ENCODE measurements around the gene SLC35F3. TPM values are rescaled to one million over a fixed set of nuclear protein-coding genes. Genes with fewer than 3 reads are reported as not detected.

Gene SLC35F3
- total RNA-seq, 1 experiment from 2014 or later, result 0.66 TPM

DNA sequence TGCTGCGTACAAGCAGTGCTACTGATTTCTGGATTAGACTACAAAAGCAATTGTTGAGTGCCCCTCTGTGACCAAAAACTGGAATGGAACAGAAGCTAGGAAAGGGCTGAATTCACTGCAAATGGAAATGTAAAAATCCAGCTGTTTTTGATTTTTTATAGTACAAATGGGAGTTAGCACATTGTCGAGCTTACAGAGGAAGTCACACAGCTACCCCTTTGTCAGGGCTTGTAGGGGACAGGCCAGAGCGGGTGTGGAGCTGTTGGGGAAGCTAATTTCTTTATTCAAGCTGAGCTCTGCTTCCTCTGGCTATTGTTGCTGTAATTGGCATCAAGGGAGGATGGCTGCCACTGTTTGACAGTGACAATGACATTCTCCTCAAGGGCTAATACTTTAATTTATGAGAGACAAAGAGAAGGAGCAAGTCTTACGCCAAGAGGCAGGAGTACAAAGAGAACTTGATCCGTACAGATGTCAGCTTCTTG, 96.1 kb downstream of the SLC35F3 start:
- CTCF ChIA-PET, result interaction anchor here (0.8 kb wide), 1 partner anchor 11 kb away, joined by 3 read pairs; no protein-coding TSS in a partner anchor
- TF ChIP-seq, protein P1, sequence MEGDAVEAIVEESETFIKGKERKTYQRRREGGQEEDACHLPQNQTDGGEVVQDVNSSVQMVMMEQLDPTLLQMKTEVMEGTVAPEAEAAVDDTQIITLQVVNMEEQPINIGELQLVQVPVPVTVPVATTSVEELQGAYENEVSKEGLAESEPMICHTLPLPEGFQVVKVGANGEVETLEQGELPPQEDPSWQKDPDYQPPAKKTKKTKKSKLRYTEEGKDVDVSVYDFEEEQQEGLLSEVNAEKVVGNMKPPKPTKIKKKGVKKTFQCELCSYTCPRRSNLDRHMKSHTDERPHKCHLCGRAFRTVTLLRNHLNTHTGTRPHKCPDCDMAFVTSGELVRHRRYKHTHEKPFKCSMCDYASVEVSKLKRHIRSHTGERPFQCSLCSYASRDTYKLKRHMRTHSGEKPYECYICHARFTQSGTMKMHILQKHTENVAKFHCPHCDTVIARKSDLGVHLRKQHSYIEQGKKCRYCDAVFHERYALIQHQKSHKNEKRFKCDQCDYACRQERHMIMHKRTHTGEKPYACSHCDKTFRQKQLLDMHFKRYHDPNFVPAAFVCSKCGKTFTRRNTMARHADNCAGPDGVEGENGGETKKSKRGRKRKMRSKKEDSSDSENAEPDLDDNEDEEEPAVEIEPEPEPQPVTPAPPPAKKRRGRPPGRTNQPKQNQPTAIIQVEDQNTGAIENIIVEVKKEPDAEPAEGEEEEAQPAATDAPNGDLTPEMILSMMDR (IDR thresholded peaks at IDR 0.05; ENCODE audit: unreplicated experiment), result no peak
- no peak for DNase-seq
- H3K36me3 Mint-ChIP-seq (ENCODE audit: insufficient read depth, unreplicated experiment), result no peaks in the 10 kb centered on the region
- H3K4me1 Mint-ChIP-seq (ENCODE audit: low read depth, unreplicated experiment), result no peaks in the 10 kb centered on the region
- no peak overlapping the region for H3K4me3 Mint-ChIP-seq (ENCODE audit: low read depth, unreplicated experiment)
- H3K9me3 Mint-ChIP-seq (ENCODE audit: low read depth, unreplicated experiment), result no peaks in the 10 kb centered on the region
- intact Hi-C loops (cut with micrococcal nuclease; ENCODE audit: unreplicated experiment), result no loop called here
- no peaks in the 10 kb centered on the region for H3K27me3 Mint-ChIP-seq (ENCODE audit: unreplicated experiment)
- no peak overlapping the region for H3K27ac Mint-ChIP-seq (ENCODE audit: unreplicated experiment)
- BruUV-seq (replicated peaks), result no TSS peak

GRCh38 chr1:234001817-234002216, 97.3 kb downstream of the SLC35F3 start:
- no TSS peak for BruUV-seq (replicated peaks)
- CTCF ChIA-PET, result no interaction called here
- Mint-ChIP-seq H3K9me3 (ENCODE audit: low read depth, unreplicated experiment) (no peaks in the 10 kb centered on the region), H3K36me3 (ENCODE audit: insufficient read depth, unreplicated experiment) (no peaks in the 10 kb centered on the region), H3K27me3 (ENCODE audit: unreplicated experiment) (no peaks in the 10 kb centered on the region), H3K4me1 (ENCODE audit: low read depth, unreplicated experiment) (no peaks in the 10 kb centered on the region), H3K27ac (ENCODE audit: unreplicated experiment) (no peak overlapping the region), H3K4me3 (ENCODE audit: low read depth, unreplicated experiment) (no peak overlapping the region)
- DNase-seq, result no peak
- TF ChIP-seq, protein P1 (IDR thresholded peaks at IDR 0.05; ENCODE audit: unreplicated experiment), result no peak
- intact Hi-C loops (cut with micrococcal nuclease; ENCODE audit: unreplicated experiment), result no loop called here

DNA sequence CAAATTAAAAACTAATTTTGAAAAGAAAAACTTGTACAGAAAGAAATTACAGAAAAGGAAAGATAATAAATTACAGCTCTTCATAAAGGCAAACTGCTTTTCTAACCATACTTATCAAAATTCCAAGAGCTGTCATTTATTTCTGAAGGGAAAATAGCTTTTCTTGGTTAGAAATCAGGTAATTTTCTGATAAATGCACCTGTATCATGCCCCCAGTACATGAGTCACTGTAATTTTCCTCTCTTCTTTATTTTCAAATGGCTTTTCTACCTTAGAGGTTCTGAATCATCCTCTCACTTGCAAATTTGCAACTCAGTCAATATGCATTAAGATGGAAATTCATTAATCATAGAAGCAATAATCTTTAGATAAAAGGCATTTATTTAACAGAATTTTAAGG, 100.1 kb downstream of the SLC35F3 start:
- Mint-ChIP-seq H3K27me3 (ENCODE audit: unreplicated experiment) (no peaks in the 10 kb centered on the region), H3K27ac (ENCODE audit: unreplicated experiment) (no peak overlapping the region), H3K4me3 (ENCODE audit: low read depth, unreplicated experiment) (no peak overlapping the region), H3K9me3 (ENCODE audit: low read depth, unreplicated experiment) (no peaks in the 10 kb centered on the region), H3K36me3 (ENCODE audit: insufficient read depth, unreplicated experiment) (no peaks in the 10 kb centered on the region), H3K4me1 (ENCODE audit: low read depth, unreplicated experiment) (no peaks in the 10 kb centered on the region)
- CTCF ChIA-PET, result no interaction called here
- intact Hi-C loops (cut with micrococcal nuclease; ENCODE audit: unreplicated experiment), result no loop called here
- DNase-seq, result no peak
- TF ChIP-seq, protein P1 (IDR thresholded peaks at IDR 0.05; ENCODE audit: unreplicated experiment), result no peak
- no TSS peak for BruUV-seq (replicated peaks)

DNA sequence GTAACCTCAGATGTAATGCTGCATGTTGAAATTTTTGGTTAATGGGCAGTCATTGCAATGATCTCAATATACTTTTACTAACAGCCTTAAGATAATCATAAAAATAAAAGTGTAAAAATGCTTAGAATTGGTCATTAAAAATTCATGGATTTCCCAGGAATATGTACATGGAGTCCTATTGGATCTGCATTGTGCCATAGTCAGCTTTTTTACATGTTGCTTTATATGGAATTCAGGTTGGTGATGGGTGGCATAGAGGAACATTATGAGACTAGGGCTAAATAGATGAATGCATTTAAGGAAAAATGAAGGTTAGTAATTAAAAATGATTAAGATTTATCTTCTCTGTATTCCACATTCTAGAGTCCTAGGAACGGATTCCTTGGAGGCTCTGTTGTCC, 103.2 kb downstream of the SLC35F3 start:
- intact Hi-C loops (cut with micrococcal nuclease; ENCODE audit: unreplicated experiment), result no loop called here
- DNase-seq, result no peak
- H3K4me3 Mint-ChIP-seq (ENCODE audit: low read depth, unreplicated experiment), result no peak overlapping the region
- BruUV-seq (replicated peaks), result no TSS peak
- H3K36me3 Mint-ChIP-seq (ENCODE audit: insufficient read depth, unreplicated experiment), result no peaks in the 10 kb centered on the region
- no peaks in the 10 kb centered on the region for H3K27me3 Mint-ChIP-seq (ENCODE audit: unreplicated experiment)
- no peaks in the 10 kb centered on the region for H3K4me1 Mint-ChIP-seq (ENCODE audit: low read depth, unreplicated experiment)
- CTCF ChIA-PET, result no interaction called here
- no peaks in the 10 kb centered on the region for H3K9me3 Mint-ChIP-seq (ENCODE audit: low read depth, unreplicated experiment)
- TF ChIP-seq, protein P1 (IDR thresholded peaks at IDR 0.05; ENCODE audit: unreplicated experiment), result no peak
- no peak overlapping the region for H3K27ac Mint-ChIP-seq (ENCODE audit: unreplicated experiment)
